NCI-H1930 (cell line): ENCODE results near the gene STAC.

ENCODE experiments used
- DNase-seq, 2 experiments: peaks; one replicate each; lab custom pipeline; 2025; lab: John Stamatoyannopoulos, UW

STAC gene

DNA sequence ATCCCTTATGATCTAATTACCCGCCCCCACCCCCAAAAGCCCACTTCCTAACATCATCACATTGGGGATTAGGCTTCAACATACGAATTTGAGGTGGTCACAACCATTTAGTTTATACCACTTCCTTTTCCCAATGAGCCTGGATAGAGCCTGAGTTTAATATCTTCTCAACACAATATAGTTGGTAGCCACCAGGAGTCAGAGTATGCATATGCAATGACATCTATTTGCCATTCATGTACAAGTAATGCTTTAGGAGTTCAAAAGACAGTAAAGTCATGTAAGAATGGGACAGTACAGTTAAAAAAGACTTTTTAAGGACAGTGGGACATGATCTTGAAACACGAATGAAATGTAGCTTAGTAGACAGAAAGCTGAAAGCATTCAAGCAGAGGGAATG is 211.7 kb downstream of the STAC start:
- DNase-seq: no peak

DNA sequence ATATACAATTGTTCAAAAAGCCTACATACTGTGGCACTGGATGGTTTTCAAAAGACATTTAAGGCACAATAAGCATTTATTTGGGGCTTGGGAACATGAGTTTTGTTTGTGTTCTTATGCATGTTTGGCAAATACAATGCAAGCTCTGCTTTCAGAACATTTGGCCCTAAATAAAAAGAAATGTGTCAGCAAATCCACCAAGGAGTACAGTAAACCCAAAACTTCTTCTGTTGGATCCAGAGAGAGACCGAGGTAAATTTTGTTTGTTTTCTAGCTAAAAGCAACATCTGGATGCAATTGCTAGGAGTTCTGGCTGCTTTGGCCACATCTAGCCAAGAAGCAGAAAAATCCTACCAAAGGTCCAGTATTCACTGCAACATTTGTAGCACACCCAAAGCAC is 215.2 kb downstream of the STAC start:
- DNase-seq: no peak

DNA sequence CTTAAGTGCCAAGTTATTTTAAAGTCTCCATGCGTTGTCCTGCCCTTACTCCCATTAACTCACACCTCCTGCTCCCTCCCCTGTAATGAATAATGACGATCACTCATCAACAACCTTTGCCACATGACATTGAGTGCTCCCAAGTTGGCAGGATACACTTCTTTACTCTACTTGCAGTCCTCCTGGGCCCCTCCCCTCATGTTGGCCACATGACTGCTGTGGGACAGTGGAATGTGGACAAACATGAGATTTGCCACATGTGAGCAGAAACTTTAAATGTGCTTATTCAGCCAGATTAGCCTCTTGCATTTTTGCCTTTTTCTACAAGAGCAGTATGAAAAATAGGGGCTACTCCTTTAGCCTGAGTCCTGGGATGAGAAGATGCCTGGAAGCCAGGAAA is 216.1 kb downstream of the STAC start:
- DNase-seq: no peak

DNA sequence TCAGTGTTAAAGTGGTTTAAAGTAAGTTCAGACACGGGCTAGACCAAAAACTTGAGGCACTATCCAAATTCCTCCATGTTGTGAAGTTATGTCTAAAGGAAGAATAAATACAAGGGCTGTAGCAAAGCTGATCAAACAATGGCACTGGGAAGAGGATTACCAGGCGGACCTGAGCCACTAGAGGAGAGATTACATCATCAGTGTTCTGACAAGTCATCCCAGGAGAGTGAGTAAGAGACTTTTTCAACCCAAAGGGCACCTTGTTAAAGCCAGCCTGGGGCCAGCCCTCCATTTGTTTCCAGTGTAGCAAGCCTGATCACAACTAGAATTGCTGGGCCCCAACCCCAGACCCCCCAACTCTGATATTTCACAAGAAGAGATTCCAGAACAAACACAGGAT is 217.1 kb downstream of the STAC start:
- no peak for DNase-seq
